Measurements from ENCODE around the gene HIPK2. TPM values are rescaled to one million over a fixed set of nuclear protein-coding genes. Genes with fewer than 3 reads are reported as not detected.
A peak's percentile ranks its signal among the peaks of the same experiment; 100 is the strongest.

Gene HIPK2
- total and polyA plus RNA-seq, 5 donors from 2014 or later, result 0.44 to 17.5 (median 0.78) TPM

- ATAC-seq (ENCODE audit: low read depth in 2 of 2), result peak; percentile 20 to 57
- peaks cover 17% of the 10 kb centered on the region for H3K4me1 ChIP-seq (ENCODE audit: control insufficient read depth, insufficient read depth, low read length, poor library complexity, severe bottlenecking)
- Mint-ChIP-seq H3K27me3 (peaks cover 24% of the 10 kb centered on the region), H3K4me1 (peaks cover 25 to 44% (median 25%) of the 10 kb centered on the region in 4 donors), H3K4me3 (peak overlapping the region; percentile 92 to 98 (median 94)), H3K27ac (peak overlapping the region; percentile 91 to 97 (median 96)), H3K36me3 (no peaks in the 10 kb centered on the region), H3K9me3 (peaks cover 0 to 3% (median 0%) of the 10 kb centered on the region in 7 donors)
- no peaks in the 10 kb centered on the region for H3K9me3 ChIP-seq (ENCODE audit: control insufficient read depth in 2 of 2, low read length in 2 of 2)
- H3K36me3 ChIP-seq (ENCODE audit: control insufficient read depth, insufficient read depth, low read length), result no peaks in the 10 kb centered on the region
- H3K4me3 ChIP-seq (ENCODE audit: low read depth, low read length), result peak overlapping the region; percentile 99
- peak overlapping the region; percentile 72 for H3K27ac ChIP-seq (ENCODE audit: insufficient read depth, low read length, poor library complexity, severe bottlenecking)
- peak; percentile 21 to 38 (median 28) for DNase-seq
- peaks cover 23% of the 10 kb centered on the region for H3K27me3 ChIP-seq (ENCODE audit: control insufficient read depth, insufficient read depth, low read length)
These were observed 486 bp downstream of the HIPK2 start for GRCh38 chr7:139777133-139777891.

DNA sequence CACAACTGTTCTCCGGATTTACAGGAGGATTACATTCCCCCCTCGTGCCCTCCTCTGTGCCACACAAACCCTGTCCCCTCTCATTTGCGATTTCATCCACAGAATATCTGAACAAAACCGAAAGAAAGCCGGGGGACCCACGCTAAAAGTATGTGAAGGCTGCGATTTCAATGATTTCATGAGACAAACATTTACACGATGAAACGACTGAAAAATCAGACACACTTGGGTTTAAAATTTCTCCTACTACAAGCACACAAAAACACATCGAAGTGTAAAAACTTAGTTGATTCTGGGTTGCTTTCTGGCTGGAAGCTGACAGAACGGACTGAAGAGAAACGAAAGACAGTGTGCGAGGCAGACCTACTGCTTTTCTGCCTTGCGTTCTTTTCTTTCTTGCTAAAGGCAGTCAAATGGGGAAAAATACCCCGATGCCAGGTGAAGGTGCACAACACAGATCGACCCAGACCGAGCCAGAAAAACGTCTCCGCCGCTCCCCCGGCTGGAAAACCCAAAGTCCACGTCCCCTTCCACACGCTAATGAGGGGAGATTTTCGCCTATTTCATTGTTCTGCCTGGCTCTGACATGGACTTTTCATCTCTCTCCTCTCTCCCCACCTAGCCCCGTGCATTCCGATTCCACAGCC lies 1.2 kb downstream of the HIPK2 start:
- no peaks in the 10 kb centered on the region for H3K36me3 ChIP-seq (ENCODE audit: control insufficient read depth, insufficient read depth, low read length)
- H3K27me3 Mint-ChIP-seq, result peaks cover 24% of the 10 kb centered on the region
- no peaks in the 10 kb centered on the region for H3K9me3 ChIP-seq (ENCODE audit: control insufficient read depth in 2 of 2, low read length in 2 of 2)
- H3K4me3 Mint-ChIP-seq, result peak overlapping the region; percentile 92 to 98 (median 94)
- peaks cover 0 to 3% (median 0%) of the 10 kb centered on the region in 7 donors for H3K9me3 Mint-ChIP-seq
- H3K27me3 ChIP-seq (ENCODE audit: control insufficient read depth, insufficient read depth, low read length), result peaks cover 17% of the 10 kb centered on the region
- H3K4me3 ChIP-seq (ENCODE audit: low read depth, low read length), result peak overlapping the region; percentile 99
- peaks cover 25 to 48% (median 26%) of the 10 kb centered on the region in 4 donors for H3K4me1 Mint-ChIP-seq
- H3K27ac ChIP-seq (ENCODE audit: insufficient read depth, low read length, poor library complexity, severe bottlenecking), result peak overlapping the region; percentile 72
- DNase-seq (peak; percentile 1 to 64 (median 39)), ATAC-seq (ENCODE audit: low read depth in 2 of 2) (no peak)
- H3K36me3 Mint-ChIP-seq, result no peaks in the 10 kb centered on the region
- H3K4me1 ChIP-seq (ENCODE audit: control insufficient read depth, insufficient read depth, low read length, poor library complexity, severe bottlenecking), result peaks cover 17% of the 10 kb centered on the region
- peak overlapping the region; percentile 91 to 97 (median 96) for H3K27ac Mint-ChIP-seq

DNA sequence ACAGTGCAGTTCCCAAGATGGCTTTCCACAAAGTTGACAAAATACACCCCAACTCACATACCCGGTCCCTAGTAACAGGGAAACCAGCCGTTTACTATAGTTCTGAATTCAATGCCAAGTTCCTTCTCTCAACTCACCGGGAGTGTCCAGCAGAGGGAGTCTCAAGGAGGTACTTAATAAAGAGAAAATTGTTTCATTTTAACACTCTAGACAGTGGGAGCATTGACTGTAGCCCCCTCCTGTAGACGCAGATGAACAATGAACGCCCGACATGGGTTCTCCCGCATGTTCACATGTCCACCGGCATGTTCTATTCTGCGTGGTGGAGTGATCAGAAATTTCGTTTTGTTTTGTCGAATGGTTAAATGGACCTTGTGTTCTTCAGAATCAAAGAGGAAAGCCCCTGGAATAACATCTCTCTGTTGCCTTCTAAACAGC lies 1.9 kb downstream of the HIPK2 start:
- H3K9me3 Mint-ChIP-seq, result peaks cover 0 to 3% (median 0%) of the 10 kb centered on the region in 7 donors
- peak overlapping the region; percentile 92 to 98 (median 94) for H3K4me3 Mint-ChIP-seq
- ATAC-seq (ENCODE audit: low read depth in 2 of 2), result peak; percentile 38 to 53
- no peaks in the 10 kb centered on the region for H3K36me3 Mint-ChIP-seq
- DNase-seq, result peak; percentile 40 to 79 (median 60)
- H3K27ac Mint-ChIP-seq, result peak overlapping the region; percentile 50 to 96 (median 59)
- no peaks in the 10 kb centered on the region for H3K36me3 ChIP-seq (ENCODE audit: control insufficient read depth, insufficient read depth, low read length)
- H3K27me3 Mint-ChIP-seq, result peaks cover 20% of the 10 kb centered on the region
- peaks cover 31 to 55% (median 33%) of the 10 kb centered on the region in 4 donors for H3K4me1 Mint-ChIP-seq
- H3K4me3 ChIP-seq (ENCODE audit: low read depth, low read length), result peak overlapping the region; percentile 99
- peaks cover 17% of the 10 kb centered on the region for H3K4me1 ChIP-seq (ENCODE audit: control insufficient read depth, insufficient read depth, low read length, poor library complexity, severe bottlenecking)
- no peaks in the 10 kb centered on the region for H3K9me3 ChIP-seq (ENCODE audit: control insufficient read depth in 2 of 2, low read length in 2 of 2)
- H3K27ac ChIP-seq (ENCODE audit: insufficient read depth, low read length, poor library complexity, severe bottlenecking), result no peak overlapping the region
- H3K27me3 ChIP-seq (ENCODE audit: control insufficient read depth, insufficient read depth, low read length), result peaks cover 15% of the 10 kb centered on the region

GRCh38 chr7:139774376-139774775 lies 3.4 kb downstream of the HIPK2 start:
- peaks cover 9% of the 10 kb centered on the region for H3K27me3 Mint-ChIP-seq
- ATAC-seq (ENCODE audit: low read depth in 2 of 2) (no peak), DNase-seq (no peak)
- peak overlapping the region in 2 of 3 donors; percentile 26 to 96 for H3K27ac Mint-ChIP-seq
- peaks cover 37 to 62% (median 37%) of the 10 kb centered on the region in 4 donors for H3K4me1 Mint-ChIP-seq
- Histone ChIP-seq H3K4me3 (ENCODE audit: low read depth, low read length) (no peak overlapping the region), H3K4me1 (ENCODE audit: control insufficient read depth, insufficient read depth, low read length, poor library complexity, severe bottlenecking) (peaks cover 21% of the 10 kb centered on the region), H3K27me3 (ENCODE audit: control insufficient read depth, insufficient read depth, low read length) (peaks cover 5% of the 10 kb centered on the region), H3K27ac (ENCODE audit: insufficient read depth, low read length, poor library complexity, severe bottlenecking) (no peak overlapping the region), H3K36me3 (ENCODE audit: control insufficient read depth, insufficient read depth, low read length) (no peaks in the 10 kb centered on the region), H3K9me3 (ENCODE audit: control insufficient read depth in 2 of 2, low read length in 2 of 2) (no peaks in the 10 kb centered on the region)
- H3K36me3 Mint-ChIP-seq, result no peaks in the 10 kb centered on the region
- peaks cover 0 to 3% (median 0%) of the 10 kb centered on the region in 7 donors for H3K9me3 Mint-ChIP-seq
- peak overlapping the region in 3 of 4 donors; percentile 8 to 92 (median 83) for H3K4me3 Mint-ChIP-seq

- no peak overlapping the region for H3K4me3 ChIP-seq (ENCODE audit: low read depth, low read length)
- DNase-seq (peak in 1 of 3 donors; percentile 35), ATAC-seq (ENCODE audit: low read depth in 2 of 2) (no peak)
- Mint-ChIP-seq H3K4me3 (peak overlapping the region in 2 of 4 donors; percentile 47 to 92), H3K27ac (peak overlapping the region in 1 of 3 donors; percentile 53), H3K27me3 (peaks cover 6% of the 10 kb centered on the region), H3K9me3 (peaks cover 0 to 1% (median 0%) of the 10 kb centered on the region in 7 donors), H3K4me1 (peaks cover 32 to 63% (median 41%) of the 10 kb centered on the region in 4 donors), H3K36me3 (no peaks in the 10 kb centered on the region)
- no peaks in the 10 kb centered on the region for H3K27me3 ChIP-seq (ENCODE audit: control insufficient read depth, insufficient read depth, low read length)
- no peaks in the 10 kb centered on the region for H3K36me3 ChIP-seq (ENCODE audit: control insufficient read depth, insufficient read depth, low read length)
- no peak overlapping the region for H3K27ac ChIP-seq (ENCODE audit: insufficient read depth, low read length, poor library complexity, severe bottlenecking)
- H3K9me3 ChIP-seq (ENCODE audit: control insufficient read depth in 2 of 2, low read length in 2 of 2), result no peaks in the 10 kb centered on the region
- H3K4me1 ChIP-seq (ENCODE audit: control insufficient read depth, insufficient read depth, low read length, poor library complexity, severe bottlenecking), result peaks cover 24% of the 10 kb centered on the region
These were observed 4.4 kb downstream of the HIPK2 start for GRCh38 chr7:139773371-139773770.

- DNase-seq (no peak), ATAC-seq (ENCODE audit: low read depth in 2 of 2) (no peak)
- H3K9me3 Mint-ChIP-seq, result peaks cover 0 to 1% (median 0%) of the 10 kb centered on the region in 7 donors
- H3K27ac ChIP-seq (ENCODE audit: insufficient read depth, low read length, poor library complexity, severe bottlenecking), result no peak overlapping the region
- H3K4me1 Mint-ChIP-seq, result peaks cover 32 to 66% (median 46%) of the 10 kb centered on the region in 4 donors
- peaks cover 28% of the 10 kb centered on the region for H3K4me1 ChIP-seq (ENCODE audit: control insufficient read depth, insufficient read depth, low read length, poor library complexity, severe bottlenecking)
- H3K4me3 ChIP-seq (ENCODE audit: low read depth, low read length), result no peak overlapping the region
- H3K27me3 ChIP-seq (ENCODE audit: control insufficient read depth, insufficient read depth, low read length), result no peaks in the 10 kb centered on the region
- H3K4me3 Mint-ChIP-seq, result peak overlapping the region in 1 of 4 donors; percentile 92
- H3K27ac Mint-ChIP-seq, result no peak overlapping the region
- H3K36me3 ChIP-seq (ENCODE audit: control insufficient read depth, insufficient read depth, low read length), result no peaks in the 10 kb centered on the region
- peaks cover 6% of the 10 kb centered on the region for H3K27me3 Mint-ChIP-seq
- no peaks in the 10 kb centered on the region for H3K36me3 Mint-ChIP-seq
- H3K9me3 ChIP-seq (ENCODE audit: control insufficient read depth in 2 of 2, low read length in 2 of 2), result no peaks in the 10 kb centered on the region
These were observed 4.9 kb downstream of the HIPK2 start for GRCh38 chr7:139772873-139773272.

- no peaks in the 10 kb centered on the region for H3K36me3 ChIP-seq (ENCODE audit: control insufficient read depth, insufficient read depth, low read length)
- no peak overlapping the region for H3K27ac ChIP-seq (ENCODE audit: insufficient read depth, low read length, poor library complexity, severe bottlenecking)
- no peaks in the 10 kb centered on the region for H3K27me3 ChIP-seq (ENCODE audit: control insufficient read depth, insufficient read depth, low read length)
- peaks cover 40 to 73% (median 53%) of the 10 kb centered on the region in 4 donors for H3K4me1 Mint-ChIP-seq
- peak overlapping the region in 1 of 3 donors; percentile 57 for H3K27ac Mint-ChIP-seq
- H3K9me3 Mint-ChIP-seq, result peaks cover 0 to 1% (median 0%) of the 10 kb centered on the region in 7 donors
- H3K4me3 Mint-ChIP-seq, result peak overlapping the region in 1 of 4 donors; percentile 26
- H3K36me3 Mint-ChIP-seq, result no peaks in the 10 kb centered on the region
- peaks cover 36% of the 10 kb centered on the region for H3K4me1 ChIP-seq (ENCODE audit: control insufficient read depth, insufficient read depth, low read length, poor library complexity, severe bottlenecking)
- no peaks in the 10 kb centered on the region for H3K9me3 ChIP-seq (ENCODE audit: control insufficient read depth in 2 of 2, low read length in 2 of 2)
- DNase-seq (no peak), ATAC-seq (ENCODE audit: low read depth in 2 of 2) (no peak)
- H3K4me3 ChIP-seq (ENCODE audit: low read depth, low read length), result no peak overlapping the region
- peaks cover 6% of the 10 kb centered on the region for H3K27me3 Mint-ChIP-seq
These were observed 5.7 kb downstream of the HIPK2 start for GRCh38 chr7:139772115-139772514.
